Activated B cell treated with CpG ODN at 0.5 μM for 24 hours (primary cell): Measurements from ENCODE around the gene RIPOR3. TPM values are rescaled to one million over a fixed set of nuclear protein-coding genes. Genes with fewer than 3 reads are reported as not detected.
"Not testable (repeated sequence)": the region's sequence is repeated elsewhere in the genome, so short reads cannot be mapped to it uniquely, and the experiment has no call there.

Experiments used
- ATAC-seq: fragments of 200-7000 bp; cut with Tn5 transposase; one replicate; pipeline ENCODE4 v1.10.0; 2021; ENCODE audit warnings: low read depth, mild to moderate bottlenecking, moderate library complexity
- CTCF ChIA-PET: fragments of 350-600 bp; sonication (Branson Sonifier 250); formaldehyde crosslinking; loops from one replicate; lab custom pipeline; 2021; ENCODE audit warnings: antibody characterized with exemption; lab: Charles Lee
- POLR2A ChIA-PET: fragments of 350-600 bp; sonication (Branson Sonifier 250); formaldehyde crosslinking; loops from one replicate; lab custom pipeline; 2021; ENCODE audit warnings: antibody characterized with exemption; lab: Charles Lee
- DNase-seq: peaks from one replicate; pipeline ENCODE4 v3.0.0; 2022
- H3K27ac Mint-ChIP-seq: one replicate; pipeline ENCODE4 v1.8.0; 2020; ENCODE audit warnings: mixed read lengths
- H3K27me3 Mint-ChIP-seq: one replicate; pipeline ENCODE4 v1.8.0; 2021; ENCODE audit warnings: mixed read lengths
- H3K36me3 Mint-ChIP-seq: one replicate; pipeline ENCODE4 v1.8.0; 2021; ENCODE audit warnings: low read depth, mixed read lengths
- H3K4me1 Mint-ChIP-seq: one replicate; pipeline ENCODE4 v1.8.0; 2021; ENCODE audit warnings: mixed read lengths
- H3K4me3 Mint-ChIP-seq: one replicate; pipeline ENCODE4 v1.8.0; 2020; ENCODE audit warnings: mild to moderate bottlenecking, mixed read lengths
- H3K9me3 Mint-ChIP-seq: one replicate; pipeline ENCODE4 v1.8.0; 2020; ENCODE audit warnings: mixed read lengths
- intact Hi-C: fragments of 100-400 bp; cut with micrococcal nuclease; formaldehyde crosslinking; loops from one replicate; pipeline ENCODE4 v1.15.1; 2024
- total RNA-seq: library from RNA; stranded (reverse); gene quantifications from 2 replicates; pipeline ENCODE4 v1.2.3, GENCODE V29; 2022
- TF ChIP-seq, protein P1 (sequence below): fragments of 200-600 bp; IDR thresholded peaks from one replicate; pipeline ENCODE4 v1.8.0; 2022; ENCODE audit warnings: antibody characterized with exemption, mild to moderate bottlenecking

Gene RIPOR3
- total RNA-seq, 1 donor from 2014 or later, result not detected

DNA sequence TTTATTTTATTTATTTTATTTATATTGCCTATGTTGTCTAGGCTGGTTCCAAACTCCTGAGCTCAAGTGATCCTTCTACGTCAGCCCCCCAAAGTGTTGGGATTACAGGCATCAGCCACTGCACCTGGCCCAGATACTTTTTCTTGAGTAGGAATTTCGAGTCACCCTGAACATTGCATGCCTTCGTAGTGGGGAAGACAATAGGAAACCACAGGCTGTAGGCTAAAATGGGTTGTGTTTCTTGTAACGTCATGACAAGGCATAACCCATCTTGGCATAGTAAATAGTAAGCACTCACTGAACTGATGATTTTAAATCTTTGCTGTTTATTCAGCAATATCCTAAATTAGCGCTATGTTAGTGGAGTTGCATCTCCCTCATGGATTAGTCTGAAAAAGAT, 146.2 kb downstream of the RIPOR3 start:
- intact Hi-C loops, result no loop called here
- H3K27ac Mint-ChIP-seq, result peak overlapping the region; percentile 85
- H3K9me3 Mint-ChIP-seq, result no peaks in the 10 kb centered on the region
- no peaks in the 10 kb centered on the region for H3K27me3 Mint-ChIP-seq
- ATAC-seq (no peak), DNase-seq (no peak)
- ChIA-PET CTCF (interaction anchor here (1.0 to 1.6 kb wide), 3 partner anchors 10 to 61 kb away, joined by 3 to 4 read pairs (median 3); no protein-coding TSS in a partner anchor), POLR2A (interaction anchor here (0.7 to 61.9 kb wide), 3 partner anchors 31 to 61 kb away, joined by 5 to 1679 read pairs (median 6); partner anchors contain the start of gene PTPN1)
- peaks cover 92% of the 10 kb centered on the region for H3K4me1 Mint-ChIP-seq
- TF ChIP-seq, protein P1, sequence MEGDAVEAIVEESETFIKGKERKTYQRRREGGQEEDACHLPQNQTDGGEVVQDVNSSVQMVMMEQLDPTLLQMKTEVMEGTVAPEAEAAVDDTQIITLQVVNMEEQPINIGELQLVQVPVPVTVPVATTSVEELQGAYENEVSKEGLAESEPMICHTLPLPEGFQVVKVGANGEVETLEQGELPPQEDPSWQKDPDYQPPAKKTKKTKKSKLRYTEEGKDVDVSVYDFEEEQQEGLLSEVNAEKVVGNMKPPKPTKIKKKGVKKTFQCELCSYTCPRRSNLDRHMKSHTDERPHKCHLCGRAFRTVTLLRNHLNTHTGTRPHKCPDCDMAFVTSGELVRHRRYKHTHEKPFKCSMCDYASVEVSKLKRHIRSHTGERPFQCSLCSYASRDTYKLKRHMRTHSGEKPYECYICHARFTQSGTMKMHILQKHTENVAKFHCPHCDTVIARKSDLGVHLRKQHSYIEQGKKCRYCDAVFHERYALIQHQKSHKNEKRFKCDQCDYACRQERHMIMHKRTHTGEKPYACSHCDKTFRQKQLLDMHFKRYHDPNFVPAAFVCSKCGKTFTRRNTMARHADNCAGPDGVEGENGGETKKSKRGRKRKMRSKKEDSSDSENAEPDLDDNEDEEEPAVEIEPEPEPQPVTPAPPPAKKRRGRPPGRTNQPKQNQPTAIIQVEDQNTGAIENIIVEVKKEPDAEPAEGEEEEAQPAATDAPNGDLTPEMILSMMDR, result no peak
- H3K36me3 Mint-ChIP-seq, result peaks cover 64% of the 10 kb centered on the region
- peak overlapping the region; percentile 79 for H3K4me3 Mint-ChIP-seq

DNA sequence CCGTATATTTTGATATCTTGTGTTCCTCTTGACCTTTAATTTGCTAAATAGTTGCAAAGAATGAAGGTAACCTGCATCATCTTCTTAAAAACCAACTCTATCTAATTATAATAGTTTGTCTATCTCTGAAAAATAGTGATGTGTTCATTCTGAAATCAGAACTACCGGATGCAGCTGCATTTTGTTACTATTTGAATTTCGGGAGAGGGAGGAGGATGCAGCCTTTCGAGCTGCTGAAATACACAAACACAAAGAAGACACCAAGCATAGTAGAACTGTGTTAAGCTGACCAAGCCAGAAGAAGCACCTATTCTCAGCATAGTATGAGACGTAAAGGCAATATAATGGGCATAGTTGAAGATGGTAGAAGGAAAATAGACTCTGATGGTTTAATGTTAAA, 148.0 kb downstream of the RIPOR3 start:
- Mint-ChIP-seq H3K9me3 (peaks cover 2% of the 10 kb centered on the region), H3K4me3 (peak overlapping the region; percentile 70), H3K36me3 (peaks cover 63% of the 10 kb centered on the region), H3K4me1 (peaks cover 95% of the 10 kb centered on the region), H3K27ac (peak overlapping the region; percentile 85), H3K27me3 (no peaks in the 10 kb centered on the region)
- TF ChIP-seq, protein P1, result no peak
- CTCF ChIA-PET, result interaction anchor here (0.9 to 1.8 kb wide), 4 partner anchors 27 to 39 kb away, joined by 3 to 4 read pairs (median 3); no protein-coding TSS in a partner anchor
- POLR2A ChIA-PET, result interaction anchor here (3.0 to 61.9 kb wide), 2 partner anchors 7 to 29 kb away, joined by 16 to 1679 read pairs; partner anchors contain the start of gene PTPN1
- no peak for ATAC-seq
- no peak for DNase-seq
- intact Hi-C loops, result no loop called here

DNA sequence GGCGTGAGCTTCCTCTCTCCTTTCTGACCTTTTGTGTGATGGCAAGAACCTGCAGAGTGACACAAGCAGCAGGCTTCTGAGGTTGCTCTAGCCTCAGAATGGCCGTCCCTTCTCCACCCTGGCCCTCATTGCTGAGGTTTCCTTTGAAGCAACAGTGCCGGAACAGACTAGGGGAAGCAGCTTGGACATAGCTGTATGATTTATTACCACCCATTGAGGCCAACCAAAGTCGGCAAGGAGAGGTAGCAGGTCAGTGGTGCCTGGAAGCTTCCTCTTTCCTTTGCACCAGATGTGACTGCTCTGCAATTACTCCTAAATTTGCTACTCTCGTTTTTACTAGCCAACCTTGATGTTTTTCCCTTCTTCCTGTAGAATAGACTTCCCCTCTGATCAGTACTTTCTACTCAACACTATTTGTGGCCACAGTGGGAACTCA, 149.7 kb downstream of the RIPOR3 start:
- Mint-ChIP-seq H3K4me3 (peak overlapping the region; percentile 73), H3K36me3 (peaks cover 67% of the 10 kb centered on the region), H3K4me1 (peaks cover 89% of the 10 kb centered on the region), H3K27me3 (no peaks in the 10 kb centered on the region), H3K27ac (peak overlapping the region; percentile 85), H3K9me3 (peaks cover 6% of the 10 kb centered on the region)
- DNase-seq (peak; percentile 38), ATAC-seq (peak; percentile 78)
- intact Hi-C loops, result loop anchor here (1.0 kb wide), 3 partner anchors 8 to 25 kb away; no protein-coding TSS in a partner anchor
- CTCF ChIA-PET, result interaction anchor here (0.7 to 1.9 kb wide), 7 partner anchors 12 to 77 kb away, joined by 3 to 8 read pairs (median 3); no protein-coding TSS in a partner anchor
- TF ChIP-seq, protein P1, result no peak
- POLR2A ChIA-PET, result interaction anchor here (0.6 to 61.9 kb wide), 10 partner anchors 8 to 1012 kb away, joined by 3 to 1679 read pairs (median 6); partner anchors contain the start of gene PTPN1

DNA sequence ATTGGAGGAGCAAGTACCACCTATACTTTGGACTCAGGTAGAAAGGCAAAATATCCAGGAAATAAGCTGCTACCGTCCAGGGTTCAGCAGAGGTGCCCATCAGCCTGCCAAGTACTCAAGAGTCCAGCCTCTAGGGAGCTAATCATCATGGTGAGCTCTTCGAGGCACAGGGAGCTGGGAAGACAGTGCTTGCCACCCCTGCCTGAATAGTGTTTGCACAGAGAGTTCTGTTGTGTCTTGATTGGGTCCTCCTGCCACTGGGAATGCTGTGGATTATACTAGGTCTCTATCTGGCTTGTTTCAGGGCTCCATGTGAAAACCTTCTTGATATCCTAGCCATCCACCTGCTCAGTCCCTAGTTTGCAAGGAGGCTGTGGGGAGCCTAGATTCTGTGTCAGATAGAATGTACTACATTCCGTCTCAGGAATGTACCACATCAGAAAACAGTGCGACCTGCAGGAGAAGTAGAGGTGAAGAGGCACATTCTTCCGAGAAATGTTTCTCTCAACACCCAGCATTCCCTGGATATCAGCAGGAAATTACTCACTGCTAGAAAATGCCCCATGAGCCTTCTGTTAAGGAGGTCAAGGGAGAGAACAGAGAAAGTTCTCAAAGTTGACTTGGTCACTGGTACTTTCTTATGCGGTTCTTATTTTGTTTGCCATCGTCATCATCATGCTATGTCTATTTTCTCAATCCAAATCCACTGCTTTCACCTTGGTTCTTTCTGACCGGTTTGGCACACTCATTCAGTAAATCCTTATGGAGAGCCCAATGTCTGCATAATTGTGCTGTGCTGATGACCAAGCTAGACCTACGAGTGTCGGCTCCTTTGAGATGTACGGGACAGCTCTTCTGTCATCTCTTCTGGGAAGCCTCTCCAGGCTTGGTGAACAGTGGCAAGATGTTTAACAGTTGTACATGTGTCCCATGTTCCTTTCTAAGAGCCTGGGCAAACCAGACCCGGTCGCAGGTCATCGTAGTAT, 150.4 kb downstream of the RIPOR3 start:
- ChIA-PET CTCF (interaction anchor here (0.7 to 1.9 kb wide), 8 partner anchors 13 to 76 kb away, joined by 3 to 8 read pairs (median 3); no protein-coding TSS in a partner anchor), POLR2A (interaction anchor here (0.5 to 61.9 kb wide), 8 partner anchors 9 to 562 kb away, joined by 3 to 1679 read pairs (median 6); partner anchors contain the start of gene PTPN1)
- ATAC-seq, result no peak
- no peaks in the 10 kb centered on the region for H3K27me3 Mint-ChIP-seq
- intact Hi-C loops, result loop anchor here (1.0 kb wide), 2 partner anchors 8 to 25 kb away; no protein-coding TSS in a partner anchor
- TF ChIP-seq, protein P1, result no peak
- peaks cover 89% of the 10 kb centered on the region for H3K4me1 Mint-ChIP-seq
- H3K36me3 Mint-ChIP-seq, result peaks cover 67% of the 10 kb centered on the region
- peak overlapping the region; percentile 73 for H3K4me3 Mint-ChIP-seq
- peak overlapping the region; percentile 85 for H3K27ac Mint-ChIP-seq
- H3K9me3 Mint-ChIP-seq, result peaks cover 6% of the 10 kb centered on the region
- no peak for DNase-seq

DNA sequence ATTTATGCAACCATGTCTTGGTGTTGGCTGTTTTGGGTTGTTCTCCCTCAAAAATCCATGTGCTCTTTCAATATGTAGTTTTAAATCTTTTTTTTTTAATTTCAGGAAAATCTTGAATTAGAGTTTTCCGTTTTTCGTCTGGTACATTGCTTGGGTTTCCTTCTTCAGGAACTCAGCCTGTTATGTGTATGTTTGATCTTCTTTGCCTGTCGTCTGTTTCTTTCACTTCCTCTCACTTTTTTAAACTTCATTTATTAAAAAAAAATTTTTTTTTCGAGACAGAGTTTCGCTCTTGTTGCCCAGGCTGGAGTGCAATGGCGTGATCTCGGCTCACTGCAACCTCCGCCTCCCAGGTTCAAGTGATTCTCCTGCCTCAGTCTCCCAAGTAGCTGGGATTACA, 151.5 kb downstream of the RIPOR3 start:
- Mint-ChIP-seq H3K36me3 (peaks cover 69% of the 10 kb centered on the region), H3K4me3 (peak overlapping the region; percentile 56), H3K27ac (peak overlapping the region; percentile 85), H3K4me1 (peaks cover 88% of the 10 kb centered on the region)
- peak; percentile 18 for ATAC-seq
- ChIA-PET CTCF (interaction anchor here (1.2 kb wide), 1 partner anchor 28 kb away, joined by 3 read pairs; no protein-coding TSS in a partner anchor), POLR2A (interaction anchor here (1.4 to 61.9 kb wide), 2 partner anchors 26 to 31 kb away, joined by 5 to 1679 read pairs; partner anchors contain the start of gene PTPN1)
- H3K9me3 Mint-ChIP-seq, intact Hi-C loops, DNase-seq, H3K27me3 Mint-ChIP-seq: not testable (repeated sequence)
